ENCODE results near the gene MRPS23.
"Not testable (repeated sequence)": the region's sequence is repeated elsewhere in the genome, so short reads cannot be mapped to it uniquely, and the experiment has no call there.

Gene MRPS23

DNA sequence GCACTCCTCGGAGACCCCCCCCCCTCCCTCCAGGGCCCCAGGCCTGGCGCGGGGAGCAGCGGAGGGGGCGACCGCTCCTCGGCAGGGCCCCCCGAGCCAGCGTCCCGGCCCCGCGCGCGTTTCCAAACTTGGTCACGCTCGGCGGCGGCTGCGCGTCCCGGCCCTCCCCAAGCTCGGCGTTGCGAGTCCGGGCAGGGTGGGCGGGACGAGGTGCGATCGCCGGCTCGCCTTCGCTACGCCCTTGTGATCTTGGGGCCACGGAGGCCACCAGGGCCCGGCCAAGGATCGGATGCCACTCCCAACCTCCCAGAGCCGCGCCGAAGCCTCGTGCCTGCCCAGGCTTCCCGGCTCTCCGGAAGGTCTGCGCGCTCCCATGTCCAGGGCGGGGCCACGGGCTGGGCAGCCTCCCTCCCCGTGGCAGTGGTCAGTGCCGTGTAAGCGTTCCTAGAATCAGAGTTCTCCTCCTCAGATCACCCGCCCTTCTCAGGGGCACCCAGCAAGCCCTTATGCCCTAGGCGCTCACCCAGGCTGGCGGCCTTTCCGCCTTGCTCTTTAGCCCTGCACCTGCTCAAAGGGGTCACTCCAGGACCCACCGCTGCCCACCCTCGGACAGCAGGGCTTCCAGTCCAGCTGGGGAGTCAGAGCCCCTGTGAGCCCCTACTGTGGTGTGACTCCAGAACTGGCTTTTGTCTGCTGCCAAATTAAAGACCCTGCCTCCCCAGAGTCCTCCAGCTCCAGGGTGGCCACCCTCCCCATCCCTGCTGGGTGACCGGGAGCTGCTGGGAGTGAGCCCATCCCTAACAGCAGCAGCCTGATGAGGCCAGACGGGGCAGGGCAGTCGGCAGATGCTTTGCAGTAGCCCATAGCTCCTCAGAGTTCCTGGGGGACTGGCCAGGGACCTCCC lies 12.2 kb upstream of the MRPS23 start:
- no peak for DNase-seq

- peak; percentile 93 for DNase-seq
Measured at GRCh38 chr17:57861000-57861789, 11.4 kb upstream of the MRPS23 start.

GRCh38 chr17:57860414-57860999 lies 10.7 kb upstream of the MRPS23 start:
- no peak for DNase-seq

DNA sequence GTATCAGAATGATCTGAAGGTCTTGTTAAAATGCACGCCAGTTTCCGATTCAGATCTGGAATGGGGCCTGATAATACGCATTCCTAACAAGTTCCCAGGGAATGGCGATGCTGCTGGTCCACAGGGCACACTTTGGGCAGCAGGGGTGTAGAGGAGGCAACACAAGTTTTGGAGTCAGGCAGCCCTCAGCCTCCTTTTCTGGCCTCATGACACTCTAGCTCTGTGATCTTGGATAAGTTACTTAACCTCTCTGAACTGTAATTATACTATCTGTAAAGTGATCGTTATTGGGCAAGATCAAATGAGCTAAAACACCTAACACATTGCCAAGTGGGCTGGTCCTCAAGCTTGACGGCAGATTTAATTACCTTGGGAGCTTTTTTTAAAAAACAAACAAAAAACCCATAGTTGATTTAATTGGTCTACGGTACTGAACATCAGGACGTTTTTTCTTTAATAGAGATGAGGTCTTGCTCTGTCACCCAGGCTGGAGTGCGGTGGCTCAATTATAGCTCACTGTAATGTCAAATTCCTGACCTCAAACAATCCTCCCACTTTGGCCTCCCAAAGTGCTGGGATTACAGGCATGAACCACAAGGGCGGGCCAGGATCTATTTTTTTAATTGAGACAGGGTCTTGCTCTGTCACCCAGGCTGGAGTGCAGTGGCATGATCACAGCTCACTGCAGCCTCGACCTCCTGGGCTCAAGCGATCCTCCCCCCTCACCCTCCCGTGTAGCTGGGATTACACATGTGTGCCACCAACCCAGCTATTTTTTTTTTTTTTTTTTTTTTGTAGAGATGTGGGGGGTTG lies 10.0 kb upstream of the MRPS23 start:
- no peak for DNase-seq

GRCh38 chr17:57858838-57859237 lies 9.0 kb upstream of the MRPS23 start:
- DNase-seq: no peak

DNA sequence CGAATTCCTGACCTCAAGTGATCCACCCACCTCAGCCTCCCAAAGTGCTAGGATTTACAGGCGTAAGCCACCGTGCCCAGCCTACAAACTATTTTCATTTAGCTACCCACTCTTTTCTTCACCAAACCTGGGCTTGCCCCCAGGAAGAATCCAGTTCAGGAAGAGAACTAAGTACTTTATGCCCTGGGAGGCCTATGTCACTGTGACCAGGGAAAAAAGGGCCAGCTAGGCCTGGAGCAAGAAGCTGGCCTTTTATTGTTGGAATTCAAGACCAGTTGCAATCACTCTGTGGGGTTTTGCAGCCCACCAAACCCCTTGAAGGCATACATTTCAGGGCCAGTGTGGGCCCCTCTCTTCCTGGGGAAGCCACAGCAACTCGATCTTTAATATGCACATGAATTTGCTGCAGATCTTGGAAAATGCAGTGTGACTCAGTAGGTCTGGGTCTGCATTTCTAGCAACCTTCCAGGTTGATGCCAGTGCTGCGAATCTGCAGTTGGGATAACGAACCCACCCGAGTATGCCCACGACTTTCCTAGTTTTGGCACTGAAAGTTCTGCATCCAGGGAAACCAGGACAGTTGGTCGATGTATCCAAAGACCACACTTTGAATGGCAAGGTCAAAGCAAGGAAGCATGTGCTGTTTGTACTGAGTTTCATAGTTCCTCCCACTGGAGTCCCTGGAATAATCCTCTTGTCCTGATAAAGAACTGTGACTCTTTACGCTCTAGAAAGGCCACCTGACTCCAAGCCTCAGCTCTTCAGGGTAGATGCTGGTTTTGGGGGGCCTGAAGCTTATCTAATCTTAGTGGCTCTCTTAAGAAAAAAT lies 7.2 kb upstream of the MRPS23 start:
- no peak for DNase-seq

DNA sequence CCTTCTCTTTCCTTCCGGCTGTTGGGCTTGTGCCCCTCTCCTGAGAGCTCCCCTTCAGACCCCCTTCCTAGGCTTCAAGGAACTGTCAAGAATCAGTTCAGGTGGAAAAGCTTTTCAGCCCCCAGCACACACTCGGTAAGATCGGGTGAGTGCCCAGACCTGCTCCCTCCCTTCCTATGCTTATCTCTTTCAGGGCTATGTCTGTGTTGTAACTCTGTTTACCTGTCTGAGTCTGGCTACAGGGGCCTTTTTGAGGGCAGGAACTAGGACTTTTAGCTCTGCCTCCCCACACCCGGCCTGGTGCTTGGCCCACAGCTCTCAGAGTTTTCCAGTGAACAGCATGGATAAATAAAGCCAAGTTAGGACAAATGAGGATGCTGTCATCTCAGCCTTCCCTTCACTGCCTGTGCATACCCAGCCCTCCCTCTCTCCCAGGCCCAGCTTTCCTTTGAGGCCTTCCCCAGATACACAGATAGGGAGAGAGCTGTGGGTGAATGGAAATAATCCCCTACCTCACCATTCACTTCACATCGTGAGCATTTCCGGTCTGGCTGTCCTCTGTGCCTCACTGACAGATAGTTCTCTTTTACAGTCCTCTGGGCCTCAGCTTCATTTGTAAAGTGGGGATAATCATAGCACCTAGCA lies 5.7 kb upstream of the MRPS23 start:
- no peak for DNase-seq

DNA sequence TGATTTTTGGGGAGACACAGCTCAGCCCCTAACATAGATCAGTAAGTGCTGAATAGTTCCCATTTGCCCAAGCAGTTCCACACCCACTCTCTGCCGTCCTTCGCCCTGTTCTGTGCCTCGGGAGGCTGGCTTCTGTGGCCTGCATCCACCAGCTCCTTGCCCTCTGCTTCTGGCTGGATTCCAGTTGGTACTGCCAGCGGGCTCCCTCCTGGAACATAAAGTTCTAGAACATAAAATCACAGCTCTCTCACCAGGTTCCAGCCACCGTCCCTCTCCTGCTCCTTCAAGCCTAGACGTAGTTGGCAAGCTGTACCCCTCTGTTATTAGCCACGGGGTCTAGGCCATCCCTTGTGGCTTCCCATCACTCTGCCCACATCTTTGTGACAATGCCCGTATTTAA lies 3.9 kb upstream of the MRPS23 start:
- DNase-seq: no peak

- no peak for DNase-seq
Measured at GRCh38 chr17:57852955-57853328, 3.1 kb upstream of the MRPS23 start.

GRCh38 chr17:57852092-57852954 lies 2.5 kb upstream of the MRPS23 start:
- no peak for DNase-seq

DNA sequence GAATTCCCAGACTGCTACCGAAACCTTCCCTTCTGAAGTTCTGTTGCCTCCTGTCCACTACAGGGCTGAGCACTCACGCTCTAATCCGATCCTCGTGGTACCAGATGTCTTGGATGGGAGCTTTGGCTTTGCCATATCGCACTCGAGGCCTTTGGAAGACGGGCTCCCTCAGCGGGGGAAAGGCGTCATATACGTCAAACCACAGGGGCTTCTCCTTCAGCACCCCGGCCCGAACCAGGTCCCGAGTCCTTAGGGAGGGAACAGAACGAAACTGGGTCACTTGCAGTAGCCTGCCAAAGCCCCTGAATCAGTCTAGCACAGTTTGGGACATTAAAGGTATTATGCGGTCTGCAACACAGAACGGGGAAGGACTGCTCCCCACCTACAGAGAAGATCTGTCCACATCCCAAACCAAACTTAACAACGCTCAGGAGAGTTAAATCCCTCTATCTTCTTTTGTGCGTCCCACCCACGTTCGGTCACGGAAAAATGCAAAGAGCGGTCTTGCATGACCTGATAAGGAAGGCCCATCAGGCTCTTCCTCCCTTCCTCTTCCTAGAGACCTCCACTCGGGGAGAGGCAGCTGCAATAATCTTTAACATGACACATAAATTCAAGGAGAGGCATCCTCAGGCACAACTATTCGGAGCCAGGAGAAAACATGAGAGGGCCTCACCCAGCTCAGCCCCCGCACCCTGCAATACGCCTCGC lies 526 bp downstream of the MRPS23 start:
- peak; percentile 74 for DNase-seq

- DNase-seq: not testable (repeated sequence)
Measured at GRCh38 chr17:57846056-57846945, 3.5 kb downstream of the MRPS23 start.

DNA sequence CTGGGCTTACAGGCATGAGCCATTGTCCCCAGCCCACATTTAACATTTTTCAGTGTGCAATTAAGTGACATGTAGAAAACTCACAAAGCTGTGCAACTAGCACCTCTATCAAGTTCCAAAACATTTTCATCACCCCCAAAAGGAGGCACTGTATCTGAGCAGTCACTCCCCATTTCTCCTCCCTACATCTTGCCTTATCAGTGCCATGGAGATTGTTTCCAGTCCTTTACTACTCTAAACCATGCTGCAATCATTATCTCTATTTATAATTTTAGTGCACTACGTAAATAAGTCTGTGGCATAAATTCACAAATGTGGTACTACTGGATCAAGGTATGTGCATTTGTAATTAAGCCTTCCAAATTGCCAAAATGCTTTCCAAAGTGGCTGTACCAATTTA lies 7.6 kb downstream of the MRPS23 start:
- no peak for DNase-seq

DNA sequence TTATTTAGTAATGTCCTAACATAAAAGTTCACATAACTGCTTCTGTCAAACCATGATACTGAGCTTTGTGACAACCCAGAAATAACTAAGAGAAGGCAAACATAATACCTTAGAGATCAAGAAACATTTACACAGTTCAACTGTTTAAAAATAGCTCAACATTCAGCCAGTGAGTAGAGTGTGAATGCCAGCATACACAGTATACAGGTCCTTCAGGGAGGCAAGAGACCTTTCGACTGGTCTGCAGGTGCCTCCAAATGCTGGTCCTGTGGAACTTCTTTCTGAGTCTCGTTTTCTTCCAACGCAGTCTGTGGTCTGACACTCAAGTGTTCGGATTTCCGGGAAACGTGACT lies 10.3 kb downstream of the MRPS23 start:
- DNase-seq: no peak

DNA sequence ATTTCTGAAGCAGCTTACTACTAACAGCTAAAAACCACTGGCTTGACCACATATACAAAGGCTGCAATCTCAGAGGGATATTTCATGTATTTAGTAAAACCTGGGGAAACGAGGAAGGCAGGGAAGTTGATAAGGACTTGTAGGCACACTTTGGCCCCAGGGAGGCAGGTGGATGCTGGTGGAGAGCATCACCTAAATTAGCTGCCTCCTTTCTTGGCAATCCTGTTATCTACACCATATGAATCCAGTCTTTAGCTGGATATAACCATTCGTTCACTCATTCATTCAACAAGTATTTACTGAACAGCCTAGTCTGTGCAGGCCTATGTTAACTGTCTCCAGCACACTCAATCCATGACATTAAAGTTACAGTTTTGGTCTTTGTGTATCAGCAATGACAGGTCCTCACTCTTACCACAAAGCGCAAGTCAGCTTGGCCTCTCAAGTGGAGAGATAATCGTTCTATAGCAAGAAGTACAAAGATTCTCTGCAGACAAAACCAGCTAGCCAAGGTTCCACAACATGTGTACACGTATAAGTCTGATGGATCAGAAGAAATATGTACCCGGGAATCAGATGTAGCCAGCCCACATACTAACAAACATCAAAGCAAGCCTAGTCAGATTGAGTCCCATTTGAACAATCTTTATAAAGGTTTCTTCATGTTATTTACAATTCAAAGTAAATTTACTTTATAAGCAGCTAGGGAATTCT lies 10.8 kb downstream of the MRPS23 start:
- no peak for DNase-seq

- no peak for DNase-seq
Measured at GRCh38 chr17:57838453-57838852, 11.4 kb downstream of the MRPS23 start.

DNA sequence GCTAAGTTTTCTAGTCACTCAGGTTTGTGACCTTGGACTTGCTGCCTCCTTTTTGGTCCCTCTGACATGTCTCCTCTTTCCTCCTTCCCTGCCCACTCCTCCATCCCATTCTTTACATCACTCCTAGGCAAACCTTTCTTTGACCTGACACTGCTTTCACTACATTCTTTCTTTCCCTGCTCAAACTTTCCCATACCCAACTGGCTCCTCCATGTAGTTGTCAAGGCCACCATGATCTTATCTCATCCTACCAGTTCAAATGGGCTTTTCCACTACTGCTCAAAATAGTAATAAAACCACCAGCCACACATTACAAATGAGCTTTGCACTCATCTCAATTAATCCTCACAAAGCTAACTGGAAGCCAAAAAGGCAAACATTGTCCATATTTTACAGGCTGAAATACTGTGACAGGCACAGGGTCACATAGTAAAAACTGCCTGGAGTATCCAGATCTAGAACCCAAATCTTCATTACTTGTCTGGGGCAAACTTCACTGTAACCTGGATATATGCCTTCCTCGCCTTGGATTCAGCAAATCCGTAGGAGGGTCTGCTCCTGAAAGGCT lies 14.4 kb downstream of the MRPS23 start:
- no peak for DNase-seq

Measured in OCI-M1 (cell line).